HK-2 (cell line): Measurements from ENCODE around the gene KYNU.
"Not testable (repeated sequence)": the region's sequence is repeated elsewhere in the genome, so short reads cannot be mapped to it uniquely, and the experiment has no call there.

Experiments used
- DNase-seq: peaks from one replicate; pipeline ENCODE4 v3.0.0-alpha.2; 2018; ENCODE audit not compliant: unreplicated experiment

KYNU gene

DNA sequence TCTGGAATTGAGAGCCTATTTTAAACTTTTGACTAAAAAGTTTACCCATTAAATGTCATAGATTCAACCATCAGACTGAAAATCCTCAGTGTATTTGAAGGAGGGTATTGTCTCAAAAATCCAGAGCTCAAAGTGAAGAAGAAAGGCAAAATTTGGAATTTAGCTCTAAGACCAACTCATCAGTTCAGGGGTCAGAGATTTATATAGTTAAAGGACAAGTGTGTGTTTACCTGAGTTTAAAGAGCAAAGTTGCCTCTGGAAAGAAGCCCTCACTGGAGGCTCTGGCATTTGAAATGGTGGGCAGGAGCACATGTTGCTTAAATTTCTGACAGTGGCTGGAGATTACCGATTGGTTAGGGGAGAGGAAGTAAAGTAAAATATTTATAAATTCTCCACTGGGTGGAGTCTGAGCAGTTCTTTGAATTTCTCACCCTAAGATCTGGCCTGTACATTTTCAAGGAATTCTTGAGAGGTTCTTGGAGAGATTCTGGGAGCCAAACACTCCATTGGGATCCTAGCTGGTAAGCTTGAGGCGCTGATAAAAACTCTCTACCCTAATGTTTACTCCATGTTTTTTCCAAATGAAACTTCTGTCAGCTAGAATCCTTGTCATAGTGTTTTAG, at the start of gene KYNU:
KYNU (plus strand) TSS at position 449 of the 623 bp plus-strand sequence. CDS start 7,704 bp downstream, outside the sequence.
- DNase-seq: no peak

DNA sequence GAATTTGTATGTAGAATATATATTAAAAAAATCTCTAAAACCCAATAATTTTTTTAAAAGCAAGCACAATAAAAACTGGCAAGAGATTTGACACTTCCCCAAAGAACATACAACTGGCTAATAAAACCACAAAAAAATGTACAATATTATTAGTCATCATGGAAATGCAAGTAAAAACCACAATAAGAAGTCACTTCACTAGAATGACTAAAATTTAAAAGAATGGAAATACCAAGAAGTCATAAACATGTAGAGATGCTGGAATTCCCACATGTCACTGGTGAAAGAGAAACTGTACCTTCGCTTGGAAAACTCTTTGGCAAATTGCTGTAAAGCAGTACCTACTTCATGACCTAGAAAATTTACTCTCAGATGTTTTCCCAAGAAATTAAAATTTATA, 43.4 kb upstream of the KYNU start:
- DNase-seq: no peak

DNA sequence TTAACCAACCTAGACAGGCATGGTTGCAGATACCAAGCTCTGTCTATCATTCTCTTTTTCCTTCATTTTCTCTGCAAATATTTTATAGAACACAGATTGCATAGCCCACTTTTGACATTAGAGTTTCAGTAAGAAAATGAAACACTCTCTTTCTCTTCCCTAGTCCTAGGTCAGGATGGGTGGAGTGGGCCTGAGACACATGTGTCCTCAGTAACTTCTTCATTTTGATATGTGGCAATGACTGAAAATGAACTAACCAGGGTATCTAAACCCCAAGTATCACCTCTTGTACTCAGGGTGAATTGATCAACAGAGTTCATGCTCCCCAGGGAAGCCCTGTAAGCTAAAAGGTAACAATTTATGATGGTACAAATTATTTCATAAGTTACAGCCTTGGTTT, 37.0 kb upstream of the KYNU start:
- DNase-seq: no peak

DNA sequence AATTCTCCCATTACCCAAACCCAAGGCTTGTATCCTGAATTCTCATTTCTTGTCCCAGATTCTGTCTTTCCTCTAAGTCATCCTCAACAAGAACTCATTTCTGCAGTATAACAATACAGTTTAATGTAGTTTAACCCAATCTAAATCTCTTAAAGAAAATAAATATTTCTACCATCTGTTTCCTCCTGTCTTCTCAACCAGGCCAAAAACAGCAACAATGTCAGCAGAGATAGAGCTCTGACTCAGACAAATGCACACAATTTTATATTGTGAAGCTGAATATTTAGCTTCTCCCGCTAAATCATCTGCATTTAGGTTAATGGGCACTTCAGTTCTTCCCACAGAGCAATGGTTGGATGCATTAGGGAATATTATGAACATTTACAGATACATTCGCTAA, 35.7 kb upstream of the KYNU start:
- no peak for DNase-seq

DNA sequence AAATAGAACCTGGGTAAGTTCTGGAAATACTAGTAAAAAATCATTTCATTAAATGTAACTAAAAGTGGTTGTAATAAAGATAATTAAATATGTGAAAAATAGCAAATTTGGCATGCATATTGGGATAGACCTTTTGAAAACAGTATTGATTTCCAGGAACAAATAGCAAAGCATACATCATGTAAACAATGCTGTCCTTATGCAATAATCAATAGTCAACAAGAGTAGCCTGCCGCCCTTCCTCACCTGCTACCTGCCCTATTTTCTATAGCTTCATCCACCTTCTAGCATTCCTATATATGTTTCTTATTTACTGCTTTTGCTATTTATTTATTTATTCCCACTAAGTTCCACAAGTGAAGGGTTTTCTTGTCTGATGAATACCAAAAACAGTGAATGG, 35.1 kb upstream of the KYNU start:
- no peak for DNase-seq

DNA sequence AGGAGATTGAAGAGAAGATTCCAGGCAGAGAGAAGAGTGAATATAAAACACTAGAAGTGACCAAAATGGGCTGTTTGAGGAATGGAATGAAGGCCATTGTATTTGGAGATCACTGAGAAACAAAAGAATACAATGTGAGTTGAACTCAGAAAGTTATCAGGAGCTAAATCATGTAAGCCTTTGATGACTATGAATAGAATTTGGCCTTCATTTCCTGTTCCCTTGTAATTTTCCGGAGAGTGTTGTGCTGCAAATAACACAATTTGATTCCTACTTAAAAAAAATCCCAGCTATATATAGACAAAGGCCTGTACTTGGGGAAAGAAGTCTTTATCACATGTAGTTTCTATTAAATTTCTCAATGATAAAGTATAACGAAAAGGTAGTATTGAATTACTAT, 33.7 kb upstream of the KYNU start:
- DNase-seq: no peak

DNA sequence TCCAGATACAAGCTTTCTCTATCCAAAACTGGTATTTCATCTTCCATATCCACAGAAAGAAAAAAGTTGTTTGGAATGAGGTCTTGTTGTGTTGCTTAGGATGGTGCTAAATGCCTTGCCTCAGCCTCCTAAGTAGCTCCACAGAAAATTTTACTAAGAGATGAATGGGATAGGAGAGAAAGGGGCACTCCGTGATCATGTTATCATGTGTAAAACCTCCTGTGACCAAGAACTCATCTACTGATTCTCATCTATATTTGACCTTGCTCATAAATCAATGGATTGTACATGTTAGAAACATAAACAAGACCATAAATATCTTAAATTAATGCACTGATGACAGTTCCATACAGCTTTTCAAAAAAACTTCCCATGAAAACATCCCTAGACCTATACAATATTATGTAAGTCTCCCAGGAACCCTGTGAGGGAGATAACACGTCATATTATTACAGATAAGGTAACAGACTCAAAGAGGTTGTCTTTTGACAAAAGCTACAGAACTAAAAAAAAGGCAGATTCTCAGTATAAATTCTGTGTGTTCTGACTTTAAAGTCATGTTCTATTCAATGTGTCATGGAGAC, 29.3 kb upstream of the KYNU start:
- no peak for DNase-seq

DNA sequence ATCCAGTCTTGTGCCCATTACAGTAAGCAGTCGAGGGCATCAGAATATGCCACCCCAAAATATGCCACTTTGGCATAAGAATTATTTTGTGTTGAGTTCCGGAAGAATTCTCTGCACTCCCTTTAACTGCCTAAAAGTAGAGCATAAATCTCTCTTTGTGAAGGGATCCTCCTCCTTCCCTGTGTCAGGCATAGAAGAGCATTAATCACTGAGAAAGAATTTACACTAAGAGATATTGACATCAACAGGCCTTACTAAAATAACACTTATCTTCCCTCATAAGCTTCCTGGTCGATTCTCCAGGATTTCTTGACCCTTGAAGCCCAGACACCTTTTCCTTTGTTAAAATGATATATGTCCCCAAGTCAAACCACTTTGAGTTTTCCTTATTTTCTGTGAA, 27.6 kb upstream of the KYNU start:
- DNase-seq: no peak

DNA sequence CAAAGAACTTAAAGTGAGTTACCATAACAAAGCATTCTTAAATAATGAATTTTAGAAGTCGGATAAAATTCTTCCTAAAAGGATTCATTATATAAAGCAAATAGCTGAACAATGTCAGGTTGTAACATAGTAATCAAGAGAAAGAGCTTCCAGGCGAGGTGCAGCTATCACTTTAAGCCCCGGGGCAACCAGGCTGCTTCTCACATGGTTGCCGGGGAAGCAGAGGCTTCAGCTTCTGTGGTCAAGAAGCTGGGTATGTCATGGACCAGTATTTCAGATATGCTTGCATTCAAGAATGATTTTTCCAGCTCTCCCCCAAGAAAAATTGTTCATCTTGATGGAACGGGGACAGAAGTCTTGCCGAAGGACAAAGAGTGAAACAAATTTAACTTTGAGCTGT, 23.6 kb upstream of the KYNU start:
- no peak for DNase-seq

DNA sequence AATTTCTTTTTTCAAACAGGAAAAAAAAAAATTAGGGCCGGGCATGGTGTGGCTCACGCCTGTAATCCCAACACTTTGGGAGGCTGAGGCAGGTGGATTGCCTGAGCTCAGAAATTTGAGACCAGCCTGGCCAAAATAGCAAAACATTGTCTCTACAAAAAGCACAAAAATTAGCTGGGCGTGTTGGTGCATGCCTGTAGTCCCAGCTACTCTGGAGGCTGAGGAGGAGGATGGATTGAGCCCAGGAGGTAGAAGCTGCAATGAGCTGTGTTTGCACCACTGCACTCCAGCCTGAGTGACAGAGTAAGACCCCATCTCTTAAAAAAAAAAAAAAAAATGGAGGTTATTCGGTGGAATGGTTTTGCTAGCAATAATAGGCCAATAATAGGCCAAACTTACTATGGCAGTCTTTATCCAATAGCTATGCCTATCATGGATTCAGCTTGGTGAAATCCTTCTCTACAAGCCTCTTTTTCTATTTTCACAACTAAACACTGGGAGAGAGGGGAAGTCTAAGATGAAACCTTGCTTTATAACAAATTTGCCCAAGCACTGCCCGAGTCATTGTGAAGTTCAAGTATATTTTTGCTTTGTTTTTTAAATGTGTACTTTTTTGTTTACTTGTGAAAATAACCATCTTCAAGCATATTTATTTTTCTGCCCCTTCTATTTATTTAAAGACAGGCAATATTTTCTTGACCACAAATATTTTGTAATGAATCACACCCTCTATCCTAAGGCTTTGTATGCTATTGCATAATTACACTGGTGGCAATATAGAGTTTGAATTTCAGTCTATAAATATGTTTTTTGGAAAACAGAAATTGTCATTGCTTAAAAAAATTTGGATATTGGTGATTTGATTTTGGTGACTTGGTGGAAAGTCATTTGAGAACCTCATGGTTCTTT, 20.0 kb upstream of the KYNU start:
- no peak for DNase-seq

DNA sequence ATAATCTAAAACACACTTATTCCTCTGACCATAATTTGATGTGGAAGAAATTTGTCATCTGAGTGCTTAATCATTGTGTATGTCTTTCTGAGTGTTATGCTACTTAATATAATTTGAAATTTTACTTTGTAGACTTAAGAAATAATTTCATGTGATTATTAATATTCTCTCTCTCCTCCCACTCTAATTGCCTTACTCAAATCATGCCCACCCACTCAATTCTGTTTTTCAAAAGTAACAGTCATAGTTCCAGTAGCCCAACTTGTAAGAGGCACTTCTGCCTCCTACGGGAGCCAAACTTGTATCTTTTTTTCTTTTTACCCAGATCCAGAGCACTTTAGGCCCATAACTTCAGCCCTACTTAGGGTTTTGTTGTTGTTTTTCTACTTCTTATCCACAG, 18.5 kb upstream of the KYNU start:
- no peak for DNase-seq

DNA sequence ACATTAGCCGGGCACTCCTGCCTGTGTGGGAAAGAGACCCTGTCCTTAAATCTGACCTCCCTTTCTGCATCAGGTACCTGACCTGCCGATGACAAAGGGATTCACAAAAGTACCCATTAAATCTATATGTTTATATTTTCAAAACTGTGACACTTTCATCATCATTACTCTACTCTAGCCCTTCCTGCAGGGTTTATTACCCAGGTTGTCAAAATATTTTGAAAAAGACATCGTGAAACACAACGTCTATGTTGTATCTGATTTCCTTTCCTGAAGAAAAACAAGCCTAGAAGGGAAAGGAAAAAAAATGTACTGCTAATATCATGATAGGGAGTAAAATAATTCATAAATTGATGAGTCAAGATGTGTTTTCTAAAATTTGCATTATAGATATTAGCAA, 15.2 kb upstream of the KYNU start:
- no peak for DNase-seq

DNA sequence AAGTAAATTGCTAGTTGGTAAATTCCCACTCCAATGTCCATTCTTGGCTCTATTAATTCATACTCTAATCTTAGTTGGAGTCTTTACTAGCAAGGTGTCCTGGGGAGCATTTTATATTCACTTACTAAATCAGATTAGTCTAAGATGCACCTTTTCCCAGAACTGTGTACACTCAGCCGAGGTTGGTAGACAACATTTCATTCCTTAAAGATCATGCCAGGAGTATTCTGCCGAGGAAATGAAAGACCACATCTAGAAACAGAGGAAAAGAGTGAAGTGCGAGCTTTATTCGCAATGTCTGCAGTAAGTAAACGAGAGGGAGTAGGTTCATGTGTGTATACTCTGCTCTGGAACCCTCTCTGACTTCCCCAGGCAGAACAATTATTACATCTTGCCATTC, 14.6 kb upstream of the KYNU start:
- no peak for DNase-seq

DNA sequence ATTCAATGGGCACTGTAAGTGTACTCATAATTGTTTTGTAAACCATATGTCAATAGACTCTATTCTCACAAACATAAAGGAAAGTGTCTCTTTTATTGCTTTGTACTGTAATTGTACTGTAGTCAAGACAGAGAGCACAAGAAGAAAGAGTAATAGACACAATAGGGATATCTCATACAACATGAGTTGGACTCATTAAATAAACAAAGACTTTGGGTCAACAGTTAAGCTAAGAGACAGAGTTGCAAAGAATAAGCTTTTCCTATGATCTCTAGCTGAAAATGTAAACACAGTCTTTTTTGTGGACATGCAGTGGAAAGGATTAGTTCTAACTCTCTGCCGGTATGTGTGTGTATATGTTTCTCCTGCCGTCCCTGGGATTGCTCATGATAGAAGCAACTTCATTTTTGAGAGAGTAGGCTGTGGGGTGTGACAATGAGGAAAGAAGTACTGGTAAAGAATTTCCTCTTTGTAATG, 13.9 kb upstream of the KYNU start:
- DNase-seq: no peak

DNA sequence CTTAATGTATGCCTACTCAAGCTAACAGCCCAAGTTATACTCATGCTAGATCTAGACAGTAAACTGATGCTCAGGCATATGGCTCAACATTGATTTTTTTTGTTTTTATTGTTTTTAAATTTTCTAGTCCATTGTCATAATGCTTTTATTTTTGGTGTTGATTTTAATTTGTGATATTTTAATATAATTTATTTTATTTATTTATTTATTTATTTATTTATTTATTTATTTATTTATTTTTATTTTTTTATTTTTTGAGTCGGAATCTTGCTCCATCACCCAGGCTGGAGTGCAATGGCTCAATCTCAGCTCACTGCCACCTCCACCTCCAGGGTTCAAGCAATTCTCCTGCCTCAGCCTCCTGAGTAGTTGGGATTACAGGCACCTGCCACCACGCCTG, 12.9 kb upstream of the KYNU start:
- not testable (repeated sequence) for DNase-seq

DNA sequence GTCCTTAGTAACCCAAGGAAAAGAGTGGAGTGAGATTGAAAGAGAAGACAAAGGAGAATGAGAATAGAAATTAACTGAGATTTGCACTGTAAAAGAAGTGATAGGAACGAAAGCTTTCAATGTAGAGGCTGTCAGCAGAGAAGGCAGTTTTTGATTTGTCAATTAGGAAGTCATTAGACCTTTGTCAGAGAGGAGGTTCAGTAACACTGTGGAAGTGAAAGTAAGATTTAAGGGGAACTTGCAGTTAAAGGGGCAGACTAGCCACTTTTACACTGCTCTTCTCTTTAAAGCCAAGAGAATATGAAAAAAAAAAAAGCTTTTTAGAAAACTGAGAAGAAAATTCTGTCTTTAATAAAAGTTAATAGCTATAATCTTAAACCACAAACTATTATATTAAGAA, 11.5 kb upstream of the KYNU start:
- DNase-seq: no peak

DNA sequence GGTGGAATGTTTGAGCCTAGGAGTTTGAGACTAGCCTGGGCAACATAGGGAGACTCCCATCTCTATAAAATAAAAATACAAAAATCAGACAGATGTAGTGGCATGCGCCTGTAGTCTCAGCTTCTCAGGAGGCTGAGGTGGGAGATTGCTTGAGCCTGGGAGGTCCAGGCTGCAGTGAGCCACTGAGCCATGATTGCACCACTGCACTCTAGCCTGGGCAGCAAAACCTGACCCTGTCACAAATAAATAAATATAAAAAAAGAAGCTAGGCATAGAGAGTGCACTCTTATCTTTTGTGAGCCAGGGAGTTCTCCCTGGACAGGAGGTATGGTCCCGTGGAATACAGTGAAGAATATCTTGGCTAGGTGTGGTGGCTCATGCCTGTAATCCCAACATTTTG, 11.0 kb upstream of the KYNU start:
- no peak for DNase-seq

DNA sequence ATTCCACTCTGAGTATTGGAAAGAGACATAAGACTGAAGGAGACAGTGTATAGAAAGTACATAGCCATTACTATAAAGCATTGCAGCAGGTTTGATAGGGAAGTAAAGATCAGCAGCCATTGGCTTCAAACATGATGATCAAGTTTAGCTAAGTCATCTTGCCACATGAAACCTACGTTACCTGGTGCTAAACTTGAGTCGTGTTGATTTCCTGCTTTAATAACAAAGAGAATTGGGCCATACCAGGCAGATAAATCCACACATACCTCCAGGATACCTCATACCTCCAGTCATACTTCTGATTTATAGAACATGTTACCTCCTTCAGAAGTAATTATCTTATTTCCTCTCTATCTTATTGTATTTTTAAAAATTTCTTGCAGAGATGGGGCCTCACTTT, 10.3 kb upstream of the KYNU start:
- no peak for DNase-seq

DNA sequence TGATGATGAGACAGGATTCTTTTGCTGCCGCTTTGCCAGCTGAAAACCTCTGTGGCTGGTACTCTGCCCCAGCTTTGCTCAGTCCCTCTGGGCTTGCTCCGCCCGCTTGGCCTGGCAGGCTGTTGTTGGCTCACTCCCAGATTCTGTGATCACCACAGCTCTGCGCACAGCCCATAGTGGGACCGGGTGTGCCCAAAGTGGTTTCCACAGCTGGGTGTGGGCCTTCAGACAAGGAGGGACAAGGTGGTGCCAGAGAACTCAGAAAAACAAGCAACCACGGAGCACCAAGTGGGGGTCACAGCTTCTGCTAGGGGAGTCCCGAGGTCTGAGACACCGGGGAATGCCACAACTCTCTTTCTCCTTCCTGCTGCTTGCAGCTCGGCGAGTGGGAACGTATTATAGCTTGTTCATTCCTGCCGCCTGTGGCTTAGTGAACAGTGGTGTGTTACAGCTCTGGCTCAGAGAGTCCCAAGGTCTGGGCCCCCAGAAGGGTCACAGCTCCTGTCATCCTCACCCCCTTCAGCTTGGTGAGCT, 9.2 kb upstream of the KYNU start:
- DNase-seq: no peak

DNA sequence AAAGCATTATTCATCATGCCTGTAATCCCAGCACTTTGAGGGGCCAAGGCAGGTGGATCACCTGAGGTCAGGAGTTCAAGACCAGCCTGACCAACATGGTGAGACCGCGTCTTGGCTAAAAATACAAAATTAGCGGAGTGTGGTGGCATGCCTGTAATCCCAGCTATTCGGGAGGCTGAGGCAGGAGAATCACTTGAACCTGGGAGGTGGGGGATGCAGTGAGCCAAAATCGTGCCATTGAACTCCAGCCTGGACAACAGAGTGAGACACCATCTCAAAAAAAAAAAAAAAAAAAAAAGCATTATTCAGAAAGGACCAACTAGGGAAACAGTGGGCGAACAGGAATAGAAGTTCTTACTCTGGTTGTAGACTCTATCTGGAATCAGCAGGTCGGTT, 8.4 kb upstream of the KYNU start:
- not testable (repeated sequence) for DNase-seq

DNA sequence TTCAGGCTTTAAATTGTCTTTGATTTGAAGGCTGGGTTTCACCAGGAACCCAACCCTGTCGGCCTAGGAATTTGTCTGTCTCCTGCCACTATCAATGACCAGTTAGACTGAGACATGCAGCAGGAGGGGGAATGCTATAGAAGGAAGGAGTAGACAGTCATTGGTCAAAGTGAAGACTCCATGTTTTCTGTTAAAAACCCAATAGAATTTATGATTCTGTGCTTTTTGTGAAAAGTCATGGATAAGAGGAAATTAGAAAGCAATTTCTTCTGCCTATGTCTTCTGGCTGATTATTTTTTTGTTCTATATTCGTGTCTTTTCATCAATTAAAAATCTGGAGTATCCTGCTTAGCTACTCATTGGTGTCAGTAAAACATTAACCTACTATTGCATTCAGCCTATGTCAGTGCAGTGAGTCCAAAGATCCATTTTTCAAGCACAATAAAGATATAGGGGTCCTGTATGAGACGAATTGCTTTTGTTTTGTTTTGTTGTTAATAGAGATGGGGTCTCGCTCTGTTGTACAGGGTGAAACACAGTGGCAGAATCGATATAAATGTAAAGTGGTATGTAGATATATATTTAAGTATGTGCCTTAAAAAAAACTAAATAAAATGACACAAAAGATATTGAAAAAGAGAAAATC, 7.9 kb upstream of the KYNU start:
- DNase-seq: no peak

DNA sequence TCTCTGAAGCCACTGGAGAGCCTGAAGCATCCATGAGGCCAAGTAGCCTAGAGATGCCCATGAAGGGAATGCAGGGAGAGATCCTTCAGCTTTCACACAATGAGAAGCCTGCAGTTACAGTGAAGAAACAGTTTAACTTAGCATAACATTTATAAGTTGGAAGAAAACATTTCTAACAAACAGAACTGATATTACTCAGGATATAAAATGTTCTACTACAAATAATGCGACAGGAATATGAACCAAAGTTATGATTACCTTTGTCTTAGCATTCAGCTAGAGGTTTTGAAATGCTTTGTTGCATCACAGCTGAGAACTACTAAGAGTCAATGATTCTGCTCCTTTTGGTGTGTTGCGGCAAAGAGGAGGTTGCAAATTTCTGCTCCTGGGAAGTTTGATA, 6.9 kb upstream of the KYNU start:
- no peak for DNase-seq
